C4-2B (cell line): ENCODE data around the gene SLC35B3.

Experiments
- ZFX ChIP-seq: fragments of 450-650 bp; IDR thresholded peaks from 2 replicates; pipeline ENCODE4 v1.6.1; 2017
- TF ChIP-seq, protein P1 (sequence below): fragments of 450-650 bp; conservative IDR thresholded peaks from 2 replicates; pipeline ENCODE4 v1.5.1; 2017; ENCODE audit warnings: mild to moderate bottlenecking

DNA sequence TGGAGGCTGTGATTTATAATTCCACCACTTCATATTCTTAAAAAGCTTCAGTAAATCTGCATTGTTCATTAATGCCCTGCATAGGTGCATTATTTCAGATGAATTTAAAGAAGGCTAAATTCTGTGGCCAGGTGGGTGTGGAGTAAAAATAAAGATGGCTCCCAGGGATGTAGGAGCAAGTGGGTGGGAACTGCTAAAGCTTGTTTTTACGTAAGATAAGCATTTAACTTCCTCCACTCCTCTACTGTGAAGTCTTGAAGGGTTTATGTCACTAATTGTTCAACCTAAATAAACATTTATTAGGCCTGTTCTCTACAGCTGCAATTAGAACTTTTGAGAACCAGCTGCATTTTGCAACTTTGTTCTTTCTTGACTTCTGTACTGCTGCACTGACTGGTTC is 6.8 kb upstream of the SLC35B3 start:
- TF ChIP-seq, protein P1, sequence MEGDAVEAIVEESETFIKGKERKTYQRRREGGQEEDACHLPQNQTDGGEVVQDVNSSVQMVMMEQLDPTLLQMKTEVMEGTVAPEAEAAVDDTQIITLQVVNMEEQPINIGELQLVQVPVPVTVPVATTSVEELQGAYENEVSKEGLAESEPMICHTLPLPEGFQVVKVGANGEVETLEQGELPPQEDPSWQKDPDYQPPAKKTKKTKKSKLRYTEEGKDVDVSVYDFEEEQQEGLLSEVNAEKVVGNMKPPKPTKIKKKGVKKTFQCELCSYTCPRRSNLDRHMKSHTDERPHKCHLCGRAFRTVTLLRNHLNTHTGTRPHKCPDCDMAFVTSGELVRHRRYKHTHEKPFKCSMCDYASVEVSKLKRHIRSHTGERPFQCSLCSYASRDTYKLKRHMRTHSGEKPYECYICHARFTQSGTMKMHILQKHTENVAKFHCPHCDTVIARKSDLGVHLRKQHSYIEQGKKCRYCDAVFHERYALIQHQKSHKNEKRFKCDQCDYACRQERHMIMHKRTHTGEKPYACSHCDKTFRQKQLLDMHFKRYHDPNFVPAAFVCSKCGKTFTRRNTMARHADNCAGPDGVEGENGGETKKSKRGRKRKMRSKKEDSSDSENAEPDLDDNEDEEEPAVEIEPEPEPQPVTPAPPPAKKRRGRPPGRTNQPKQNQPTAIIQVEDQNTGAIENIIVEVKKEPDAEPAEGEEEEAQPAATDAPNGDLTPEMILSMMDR: no peak
- TF ChIP-seq ZFX: no peak
